Smooth muscle cell (in vitro differentiated cells): ENCODE results near the gene FZD1. TPM values are rescaled to one million over a fixed set of nuclear protein-coding genes. Genes with fewer than 3 reads are reported as not detected.
A peak's percentile ranks its signal among the peaks of the same experiment; 100 is the strongest.

Source experiments
- DNase-seq: peaks from one replicate; lab custom pipeline; 2025; ENCODE audit not compliant: unreplicated experiment; lab: John Stamatoyannopoulos, UW
- H2AFZ ChIP-seq: fragments of 200-600 bp; sonication (generic); 2 replicates; pipeline ENCODE4 v1.6.0; 2016; ENCODE audit warnings: antibody characterized with exemption, low read depth, mild to moderate bottlenecking
- H3F3A ChIP-seq: fragments of 200-600 bp; sonication (generic); 2 replicates; pipeline ENCODE4 v1.6.0; 2017; ENCODE audit warnings: antibody characterized with exemption, low read depth
- H3K27ac ChIP-seq: fragments of 200-600 bp; sonication (generic); 2 replicates; pipeline ENCODE4 v1.5.1; 2016; ENCODE audit warnings: low read depth, mild to moderate bottlenecking
- H3K27me3 ChIP-seq: fragments of 200-600 bp; sonication (generic); 2 replicates; pipeline ENCODE4 v1.6.1; 2016; ENCODE audit warnings: low read depth, mild to moderate bottlenecking
- H3K36me3 ChIP-seq: fragments of 200-600 bp; sonication (generic); 2 replicates; pipeline ENCODE4 v1.5.1; 2016; ENCODE audit warnings: low read depth
- H3K4me1 ChIP-seq: fragments of 200-600 bp; sonication (generic); 2 replicates; pipeline ENCODE4 v1.5.1; 2016; ENCODE audit warnings: low read depth
- H3K4me2 ChIP-seq: fragments of 200-600 bp; sonication (generic); 2 replicates; pipeline ENCODE4 v1.6.0; 2016; ENCODE audit warnings: mild to moderate bottlenecking
- H3K4me3 ChIP-seq: fragments of 200-600 bp; sonication (generic); 2 replicates; pipeline ENCODE4 v1.5.1; 2016; ENCODE audit warnings: mild to moderate bottlenecking
- H3K79me2 ChIP-seq: fragments of 200-600 bp; sonication (generic); 2 replicates; pipeline ENCODE4 v1.6.0; 2016; ENCODE audit warnings: low read depth, mild to moderate bottlenecking
- H3K9ac ChIP-seq: fragments of 200-600 bp; sonication (generic); 2 replicates; pipeline ENCODE4 v1.6.0; 2016; ENCODE audit warnings: low read depth
- H3K9me3 ChIP-seq: fragments of 200-600 bp; sonication (generic); replicated peaks from 2 replicates; pipeline ENCODE4 v1.5.1; 2016; ENCODE audit warnings: low read depth
- H4K20me1 ChIP-seq: fragments of 200-600 bp; sonication (generic); 2 replicates; pipeline ENCODE4 v1.6.0; 2016; ENCODE audit warnings: low read depth
- WGBS: methylation state at CpG from one replicate; pipeline ENCODE4 v1.1.7; 2016; ENCODE audit warnings: low lambda C conversion rate; 5-methylcytosine and 5-hydroxymethylcytosine counted together
- polyA plus RNA-seq: library from polyadenylated mRNA; unstranded; fragments of >200 nt; fragmentation: Nextera tagmentation; extraction: Ambion mirVana; gene quantifications from 2 replicates; pipeline ENCODE4 v1.2.1, GENCODE V29; 2016
- total RNA-seq: library from RNA; depleted of rRNA; stranded (reverse); fragments of >200 nt; gene quantifications from 2 replicates; pipeline ENCODE4 v1.2.3, GENCODE V29; 2014
- TF ChIP-seq, protein P1 (sequence below): fragments of 200-600 bp; sonication (generic); IDR thresholded peaks from 2 replicates; pipeline ENCODE4 v1.5.1; 2017; ENCODE audit warnings: borderline replicate concordance, mild to moderate bottlenecking, antibody characterized with exemption; ENCODE audit not compliant: insufficient read depth, poor library complexity, severe bottlenecking

FZD1 gene
- total and polyA plus RNA-seq, 2 experiments from 2014 or later = 32.4 to 36.2 TPM

DNA sequence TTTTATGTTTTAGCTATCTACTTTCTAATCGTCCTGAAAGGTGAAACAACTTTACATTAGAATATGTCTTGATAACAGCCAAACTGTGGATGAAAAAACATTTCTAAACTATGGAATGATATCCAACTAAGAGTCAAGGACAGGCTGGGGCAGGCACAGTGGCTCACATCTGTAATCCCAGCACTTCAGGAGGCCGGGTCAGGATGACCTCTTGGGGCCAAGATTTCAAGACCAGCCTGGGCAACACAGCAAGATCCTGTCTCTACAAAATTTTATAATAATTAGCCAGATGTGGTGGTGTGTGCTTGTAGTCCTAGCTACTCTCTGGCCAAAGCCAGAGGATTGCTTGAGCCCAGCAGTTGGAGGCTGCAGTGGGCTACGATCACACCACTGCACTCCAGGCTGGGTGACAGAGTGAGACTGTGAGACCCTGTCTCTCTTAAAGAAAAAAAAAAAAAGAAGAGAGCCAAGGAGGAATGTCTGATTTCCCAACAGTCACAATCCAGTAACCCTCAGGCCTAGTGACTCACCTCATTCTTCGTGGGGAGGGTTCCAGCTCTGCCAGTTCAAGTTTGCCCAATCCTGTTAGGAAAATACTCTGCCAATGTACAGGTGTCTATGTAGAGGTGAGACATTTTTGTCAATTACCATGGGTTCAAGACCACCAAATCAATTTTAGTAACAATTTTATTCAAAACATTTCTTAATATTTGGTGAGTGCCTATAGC lies 14.6 kb upstream of the FZD1 start:
- no peak overlapping the region for H3K4me3 ChIP-seq
- H2AFZ ChIP-seq = peak overlapping the region; percentile 20
- peaks cover 13% of the 10 kb centered on the region for H3F3A ChIP-seq
- no peaks in the 10 kb centered on the region for H4K20me1 ChIP-seq
- WGBS = 40% methylated on average over 4 of the region's 4 CpGs
- DNase-seq = no peak
- H3K4me1 ChIP-seq = no peaks in the 10 kb centered on the region
- no peak overlapping the region for H3K9ac ChIP-seq
- no peaks in the 10 kb centered on the region for H3K9me3 ChIP-seq
- H3K4me2 ChIP-seq = peak overlapping the region; percentile 31
- H3K27ac ChIP-seq = peak overlapping the region; percentile 80
- no peaks in the 10 kb centered on the region for H3K36me3 ChIP-seq
- TF ChIP-seq, protein P1, sequence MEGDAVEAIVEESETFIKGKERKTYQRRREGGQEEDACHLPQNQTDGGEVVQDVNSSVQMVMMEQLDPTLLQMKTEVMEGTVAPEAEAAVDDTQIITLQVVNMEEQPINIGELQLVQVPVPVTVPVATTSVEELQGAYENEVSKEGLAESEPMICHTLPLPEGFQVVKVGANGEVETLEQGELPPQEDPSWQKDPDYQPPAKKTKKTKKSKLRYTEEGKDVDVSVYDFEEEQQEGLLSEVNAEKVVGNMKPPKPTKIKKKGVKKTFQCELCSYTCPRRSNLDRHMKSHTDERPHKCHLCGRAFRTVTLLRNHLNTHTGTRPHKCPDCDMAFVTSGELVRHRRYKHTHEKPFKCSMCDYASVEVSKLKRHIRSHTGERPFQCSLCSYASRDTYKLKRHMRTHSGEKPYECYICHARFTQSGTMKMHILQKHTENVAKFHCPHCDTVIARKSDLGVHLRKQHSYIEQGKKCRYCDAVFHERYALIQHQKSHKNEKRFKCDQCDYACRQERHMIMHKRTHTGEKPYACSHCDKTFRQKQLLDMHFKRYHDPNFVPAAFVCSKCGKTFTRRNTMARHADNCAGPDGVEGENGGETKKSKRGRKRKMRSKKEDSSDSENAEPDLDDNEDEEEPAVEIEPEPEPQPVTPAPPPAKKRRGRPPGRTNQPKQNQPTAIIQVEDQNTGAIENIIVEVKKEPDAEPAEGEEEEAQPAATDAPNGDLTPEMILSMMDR = no peak
- H3K79me2 ChIP-seq = no peaks in the 10 kb centered on the region
- no peaks in the 10 kb centered on the region for H3K27me3 ChIP-seq

DNA sequence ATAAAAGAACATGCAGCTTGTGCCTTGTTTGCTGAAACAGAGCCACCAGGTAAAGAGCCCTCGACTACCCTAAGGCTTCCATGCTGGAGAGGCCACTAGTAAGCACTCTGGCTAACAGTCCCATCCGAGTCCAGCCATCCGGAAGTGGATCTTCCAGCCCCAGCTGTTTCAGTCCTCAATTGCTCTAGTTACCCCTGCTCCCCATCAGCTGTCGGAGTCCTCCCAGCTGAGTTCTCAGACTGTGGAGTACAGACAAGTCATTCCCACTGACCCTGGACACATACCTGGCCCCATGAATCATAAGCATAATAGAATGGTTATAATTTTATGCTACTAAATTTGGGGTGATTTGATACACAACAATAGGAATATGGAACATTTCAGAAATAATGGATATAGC lies 13.5 kb upstream of the FZD1 start:
- Histone ChIP-seq H3K4me3 (no peak overlapping the region), H4K20me1 (no peaks in the 10 kb centered on the region), H3K36me3 (no peaks in the 10 kb centered on the region), H3K4me2 (no peak overlapping the region), H3F3A (peaks cover 13% of the 10 kb centered on the region), H3K4me1 (no peaks in the 10 kb centered on the region), H3K79me2 (no peaks in the 10 kb centered on the region), H2AFZ (no peak overlapping the region), H3K27ac (no peak overlapping the region), H3K27me3 (no peaks in the 10 kb centered on the region), H3K9ac (no peak overlapping the region), H3K9me3 (no peaks in the 10 kb centered on the region)
- TF ChIP-seq, protein P1 = no peak
- 92% methylated on average over 4 of the region's 4 CpGs for WGBS
- no peak for DNase-seq

DNA sequence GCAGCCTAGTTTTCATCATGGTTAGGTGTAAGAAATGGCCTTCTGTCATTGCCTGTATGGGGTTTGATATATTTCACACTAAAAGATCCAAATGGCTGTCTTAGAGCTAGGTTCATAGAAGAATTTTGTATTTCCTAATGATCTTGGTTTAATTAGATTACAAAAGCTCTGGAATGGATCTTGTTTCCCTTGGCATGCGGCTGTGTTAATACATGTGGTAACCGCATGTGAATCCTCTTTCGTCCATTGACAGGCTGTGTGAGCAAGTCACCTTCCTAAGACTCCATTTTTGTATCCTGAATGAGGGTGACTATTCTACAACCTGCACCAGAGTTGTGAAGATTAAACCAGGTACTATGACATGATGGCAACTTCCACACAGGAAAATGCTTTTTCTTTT lies 12.4 kb upstream of the FZD1 start:
- 92% methylated on average over 3 of the region's 3 CpGs for WGBS
- Histone ChIP-seq H4K20me1 (no peaks in the 10 kb centered on the region), H3F3A (peaks cover 13% of the 10 kb centered on the region), H3K79me2 (no peaks in the 10 kb centered on the region), H3K9ac (no peak overlapping the region), H2AFZ (no peak overlapping the region), H3K27me3 (no peaks in the 10 kb centered on the region), H3K4me2 (no peak overlapping the region), H3K27ac (no peak overlapping the region), H3K4me1 (no peaks in the 10 kb centered on the region), H3K9me3 (no peaks in the 10 kb centered on the region), H3K36me3 (no peaks in the 10 kb centered on the region), H3K4me3 (no peak overlapping the region)
- no peak for DNase-seq
- TF ChIP-seq, protein P1 = no peak
